Bronchial epithelial cell (primary cell): ENCODE measurements around the gene WFS1. TPM values are rescaled to one million over a fixed set of nuclear protein-coding genes. Genes with fewer than 3 reads are reported as not detected.

Experiments used
- DNase-seq: peaks from one replicate; pipeline ENCODE4 v3.0.0-alpha.2; 2010; ENCODE audit warnings: low read depth
- FAIRE-seq: peaks from 2 replicates; lab custom pipeline; 2011; peaks lifted over from hg19 to GRCh38; lab: Jason Lieb, UNC
- H3K27me3 ChIP-seq: 2 replicates; pipeline ENCODE4 v1.5.1; 2011; ENCODE audit warnings: low read length; ENCODE audit not compliant: control insufficient read depth, insufficient read depth
- H3K36me3 ChIP-seq: 2 replicates; pipeline ENCODE4 v1.5.1; 2011; ENCODE audit warnings: low read length; ENCODE audit not compliant: control insufficient read depth, insufficient read depth
- H3K4me3 ChIP-seq: 2 replicates; pipeline ENCODE4 v1.5.1; 2011; ENCODE audit warnings: mild to moderate bottlenecking, low read depth, low read length, control low read depth
- CTCF ChIP-seq: IDR thresholded peaks from 2 replicates; pipeline ENCODE4 v1.5.1; 2011; ENCODE audit warnings: mild to moderate bottlenecking, moderate library complexity, low read length, control low read depth, inconsistent platforms; ENCODE audit not compliant: insufficient read depth, severe bottlenecking
- total RNA-seq: library from RNA; depleted of rRNA; stranded (reverse); fragments of >200 nt; gene quantifications from 2 replicates; pipeline ENCODE4 v1.2.1, GENCODE V29; 2014

WFS1 gene
- total RNA-seq, 1 donor from 2014 or later: 7.9 TPM

- Histone ChIP-seq H3K4me3 (no peak overlapping the region), H3K36me3 (no peaks in the 10 kb centered on the region), H3K27me3 (no peaks in the 10 kb centered on the region)
- FAIRE-seq (no peak), DNase-seq (no peak)
- no peak for TF ChIP-seq CTCF
These were observed 7.6 kb downstream of the WFS1 start for GRCh38 chr4:6277139-6277802.

GRCh38 chr4:6277935-6278800 is 8.5 kb downstream of the WFS1 start:
- no peaks in the 10 kb centered on the region for H3K36me3 ChIP-seq
- DNase-seq: no peak
- H3K27me3 ChIP-seq: no peaks in the 10 kb centered on the region
- TF ChIP-seq CTCF: no peak
- no peak overlapping the region for H3K4me3 ChIP-seq
- no peak for FAIRE-seq

GRCh38 chr4:6278801-6279197 is 9.1 kb downstream of the WFS1 start:
- H3K4me3 ChIP-seq: no peak overlapping the region
- no peak for FAIRE-seq

GRCh38 chr4:6279582-6280289 is 10.1 kb downstream of the WFS1 start:
- no peak for TF ChIP-seq CTCF
- Histone ChIP-seq H3K4me3 (no peak overlapping the region), H3K27me3 (no peaks in the 10 kb centered on the region), H3K36me3 (no peaks in the 10 kb centered on the region)
- DNase-seq (no peak), FAIRE-seq (no peak)

More at GRCh38 chr4:6278801-6279197, 9.1 kb downstream of the WFS1 start:
- H3K27me3 ChIP-seq: no peaks in the 10 kb centered on the region
- H3K36me3 ChIP-seq: no peaks in the 10 kb centered on the region
- DNase-seq: no peak
- TF ChIP-seq CTCF: no peak

- Histone ChIP-seq H3K36me3 (no peaks in the 10 kb centered on the region), H3K4me3 (no peak overlapping the region), H3K27me3 (no peaks in the 10 kb centered on the region)
- FAIRE-seq (no peak), DNase-seq (peak; percentile 58)
- TF ChIP-seq CTCF: no peak
These were observed 10.8 kb downstream of the WFS1 start for GRCh38 chr4:6280365-6280996.
